Transverse colon (tissue), 3 donors: ENCODE results near the gene SERF2.

Experiments used
- POLR2A ChIP-seq: fragments of 450-650 bp; IDR thresholded peaks from one replicate; pipeline ENCODE4 v1.6.1; 2016; ENCODE audit warnings: antibody characterized with exemption, mild to moderate bottlenecking, moderate library complexity
- TF ChIP-seq, protein P1 (sequence below), 5 experiments: fragments of 200-600 bp in 3 of 5; fragments of 450-650 bp in 2 of 5; sonication (generic) in 3 of 5; IDR thresholded peaks; 1 replicate in 2 of 5; 2 replicates in 3 of 5; pipeline ENCODE4 v1.5.1; 2016 to 2017; ENCODE audit warnings: antibody characterized with exemption in 5 of 5, inconsistent platforms in 3 of 5, mild to moderate bottlenecking in 2 of 5, moderate library complexity in 1 of 5

DNA sequence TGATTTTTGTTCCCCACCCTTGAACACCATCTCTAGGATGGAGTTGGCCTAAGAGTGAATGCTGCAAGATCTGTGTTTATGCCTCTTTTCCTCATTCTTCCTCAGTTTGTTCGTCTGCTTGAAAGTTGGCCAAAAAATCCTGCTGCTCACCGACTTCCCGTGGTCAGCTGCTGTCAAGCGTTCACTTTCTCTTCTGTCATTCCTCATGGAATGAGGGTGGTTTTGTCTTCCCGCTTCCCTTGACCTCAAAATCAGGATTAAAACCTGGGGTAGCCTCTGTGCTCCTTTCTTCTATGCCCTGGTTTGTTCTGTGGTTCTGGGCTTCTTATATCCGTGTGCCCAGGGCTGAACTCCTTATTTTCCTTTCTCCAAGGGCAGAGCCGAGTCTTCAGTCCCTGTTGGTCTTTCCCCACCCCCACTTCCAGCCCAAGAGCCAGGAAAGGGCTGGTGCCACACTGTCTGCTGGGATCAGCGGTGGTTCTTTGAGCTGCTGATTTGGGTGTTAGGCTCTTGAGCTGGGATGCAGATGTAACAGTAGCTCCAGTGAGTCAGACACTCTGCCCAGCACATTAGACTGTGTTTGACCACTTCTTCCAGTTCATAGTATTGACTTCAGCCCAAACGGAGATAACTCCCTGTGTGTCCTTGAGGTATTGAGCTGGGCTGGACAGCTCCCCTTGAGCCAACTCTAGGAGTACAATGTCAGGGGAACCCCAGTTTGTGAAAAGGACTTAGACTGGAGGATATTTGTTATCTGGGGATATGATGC is 2.3 kb downstream of the SERF2 start:
- TF ChIP-seq, protein P1, sequence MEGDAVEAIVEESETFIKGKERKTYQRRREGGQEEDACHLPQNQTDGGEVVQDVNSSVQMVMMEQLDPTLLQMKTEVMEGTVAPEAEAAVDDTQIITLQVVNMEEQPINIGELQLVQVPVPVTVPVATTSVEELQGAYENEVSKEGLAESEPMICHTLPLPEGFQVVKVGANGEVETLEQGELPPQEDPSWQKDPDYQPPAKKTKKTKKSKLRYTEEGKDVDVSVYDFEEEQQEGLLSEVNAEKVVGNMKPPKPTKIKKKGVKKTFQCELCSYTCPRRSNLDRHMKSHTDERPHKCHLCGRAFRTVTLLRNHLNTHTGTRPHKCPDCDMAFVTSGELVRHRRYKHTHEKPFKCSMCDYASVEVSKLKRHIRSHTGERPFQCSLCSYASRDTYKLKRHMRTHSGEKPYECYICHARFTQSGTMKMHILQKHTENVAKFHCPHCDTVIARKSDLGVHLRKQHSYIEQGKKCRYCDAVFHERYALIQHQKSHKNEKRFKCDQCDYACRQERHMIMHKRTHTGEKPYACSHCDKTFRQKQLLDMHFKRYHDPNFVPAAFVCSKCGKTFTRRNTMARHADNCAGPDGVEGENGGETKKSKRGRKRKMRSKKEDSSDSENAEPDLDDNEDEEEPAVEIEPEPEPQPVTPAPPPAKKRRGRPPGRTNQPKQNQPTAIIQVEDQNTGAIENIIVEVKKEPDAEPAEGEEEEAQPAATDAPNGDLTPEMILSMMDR (IDR thresholded peaks at IDR 0.05) = no peak
- TF ChIP-seq POLR2A = no peak
